Measurements from ENCODE around the gene CSNK2A3. TPM values are rescaled to one million over a fixed set of nuclear protein-coding genes. Genes with fewer than 3 reads are reported as not detected.

The CSNK2A3 gene
- total and polyA plus RNA-seq, 8 donors: 0.19 to 1.1 (median 0.54) TPM; not detected in 1

DNA sequence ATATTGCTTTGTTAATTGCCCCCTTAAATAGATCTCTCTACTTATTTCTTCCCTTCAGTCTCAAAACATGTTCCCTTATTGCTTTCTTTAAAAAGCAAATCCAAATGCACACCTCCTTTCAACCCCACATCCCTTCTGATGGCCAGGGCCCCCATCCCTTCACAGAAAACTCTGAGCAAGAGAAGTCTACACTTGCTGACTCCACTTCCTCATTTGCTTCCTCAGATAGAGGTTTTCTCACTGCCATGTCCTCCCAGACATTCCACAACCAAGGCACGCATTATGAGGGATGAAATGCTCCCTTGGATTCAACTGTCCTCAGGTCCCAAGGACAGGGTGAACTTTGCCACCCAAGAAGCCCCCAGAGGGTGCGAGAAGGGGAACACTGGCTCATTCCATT is 43.1 kb downstream of the CSNK2A3 start:
- H3K36me3 ChIP-seq: no peaks in the 10 kb centered on the region
- 90 to 93% methylated on average over 2 of the region's 2 CpGs for WGBS, 2 donors
- DNase-seq: no peak
- no peak overlapping the region for H3K4me3 ChIP-seq
- intact Hi-C loops (cut with DNase I): no loop called here
- ATAC-seq: no peak
- peaks cover 0 to 8% (median 6%) of the 10 kb centered on the region in 3 donors for H3K4me1 ChIP-seq
- TF ChIP-seq, protein P1, sequence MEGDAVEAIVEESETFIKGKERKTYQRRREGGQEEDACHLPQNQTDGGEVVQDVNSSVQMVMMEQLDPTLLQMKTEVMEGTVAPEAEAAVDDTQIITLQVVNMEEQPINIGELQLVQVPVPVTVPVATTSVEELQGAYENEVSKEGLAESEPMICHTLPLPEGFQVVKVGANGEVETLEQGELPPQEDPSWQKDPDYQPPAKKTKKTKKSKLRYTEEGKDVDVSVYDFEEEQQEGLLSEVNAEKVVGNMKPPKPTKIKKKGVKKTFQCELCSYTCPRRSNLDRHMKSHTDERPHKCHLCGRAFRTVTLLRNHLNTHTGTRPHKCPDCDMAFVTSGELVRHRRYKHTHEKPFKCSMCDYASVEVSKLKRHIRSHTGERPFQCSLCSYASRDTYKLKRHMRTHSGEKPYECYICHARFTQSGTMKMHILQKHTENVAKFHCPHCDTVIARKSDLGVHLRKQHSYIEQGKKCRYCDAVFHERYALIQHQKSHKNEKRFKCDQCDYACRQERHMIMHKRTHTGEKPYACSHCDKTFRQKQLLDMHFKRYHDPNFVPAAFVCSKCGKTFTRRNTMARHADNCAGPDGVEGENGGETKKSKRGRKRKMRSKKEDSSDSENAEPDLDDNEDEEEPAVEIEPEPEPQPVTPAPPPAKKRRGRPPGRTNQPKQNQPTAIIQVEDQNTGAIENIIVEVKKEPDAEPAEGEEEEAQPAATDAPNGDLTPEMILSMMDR (IDR thresholded peaks at IDR 0.05): no peak
- no peaks in the 10 kb centered on the region for H3K9me3 ChIP-seq
- FAIRE-seq: no peak
- no peak overlapping the region for H3K27ac ChIP-seq
- H3K27me3 ChIP-seq: no peaks in the 10 kb centered on the region

DNA sequence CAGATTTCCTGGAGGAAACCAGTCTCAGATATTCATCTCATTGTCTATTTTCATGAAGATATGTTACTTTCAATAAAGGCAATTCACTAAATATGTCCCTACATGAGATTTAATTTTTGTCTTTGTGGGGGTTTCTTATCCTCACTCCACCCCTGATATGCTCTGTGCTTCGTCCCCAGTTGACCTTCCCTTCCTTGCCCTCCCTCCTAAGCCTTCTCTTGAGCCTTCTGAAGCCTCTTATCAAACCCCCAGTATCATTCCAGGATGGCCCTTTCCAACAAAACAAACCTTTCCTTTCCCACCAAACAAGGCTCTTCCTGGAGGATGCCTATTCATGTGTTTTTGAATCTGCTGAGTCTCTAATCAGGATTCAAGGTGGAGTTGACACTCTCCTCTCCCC is 44.8 kb downstream of the CSNK2A3 start:
- Histone ChIP-seq H3K4me1 (no peaks in the 10 kb centered on the region), H3K4me3 (no peak overlapping the region), H3K9me3 (no peaks in the 10 kb centered on the region), H3K27me3 (no peaks in the 10 kb centered on the region), H3K36me3 (no peaks in the 10 kb centered on the region), H3K27ac (no peak overlapping the region)
- 54 to 74% methylated on average over 1 of the region's 1 CpG for WGBS, 2 donors
- intact Hi-C loops (cut with DNase I): no loop called here
- FAIRE-seq (no peak), DNase-seq (no peak), ATAC-seq (no peak)
- TF ChIP-seq, protein P1 (IDR thresholded peaks at IDR 0.05): no peak

DNA sequence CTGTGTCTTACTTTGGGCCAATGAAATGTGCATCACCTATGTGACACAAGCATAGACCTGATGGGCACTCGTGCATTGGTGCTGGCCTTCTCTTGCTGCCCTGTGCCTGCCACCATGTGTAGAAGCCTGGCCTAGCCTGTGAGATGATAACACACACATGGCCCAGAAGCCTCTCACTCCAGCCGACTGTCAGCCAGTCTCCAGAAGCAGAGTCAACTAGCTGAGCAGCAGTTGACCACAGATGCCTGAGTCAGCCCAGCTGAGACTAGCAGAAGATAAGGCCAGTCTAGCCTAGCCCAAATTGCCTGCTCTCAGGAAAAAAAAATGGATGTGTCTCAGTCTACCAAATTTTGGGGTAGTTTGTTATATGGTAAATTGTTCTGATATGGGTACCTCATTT is 46.2 kb downstream of the CSNK2A3 start:
- TF ChIP-seq, protein P1 (IDR thresholded peaks at IDR 0.05): no peak
- Histone ChIP-seq H3K9me3 (no peaks in the 10 kb centered on the region), H3K27me3 (no peaks in the 10 kb centered on the region), H3K4me3 (no peak overlapping the region), H3K4me1 (no peaks in the 10 kb centered on the region), H3K36me3 (no peaks in the 10 kb centered on the region), H3K27ac (no peak overlapping the region)
- no peak for DNase-seq
- FAIRE-seq: no peak
- no peak for ATAC-seq
- WGBS, 2 donors: 63 to 68% methylated on average over 2 of the region's 2 CpGs
- intact Hi-C loops (cut with DNase I): no loop called here

DNA sequence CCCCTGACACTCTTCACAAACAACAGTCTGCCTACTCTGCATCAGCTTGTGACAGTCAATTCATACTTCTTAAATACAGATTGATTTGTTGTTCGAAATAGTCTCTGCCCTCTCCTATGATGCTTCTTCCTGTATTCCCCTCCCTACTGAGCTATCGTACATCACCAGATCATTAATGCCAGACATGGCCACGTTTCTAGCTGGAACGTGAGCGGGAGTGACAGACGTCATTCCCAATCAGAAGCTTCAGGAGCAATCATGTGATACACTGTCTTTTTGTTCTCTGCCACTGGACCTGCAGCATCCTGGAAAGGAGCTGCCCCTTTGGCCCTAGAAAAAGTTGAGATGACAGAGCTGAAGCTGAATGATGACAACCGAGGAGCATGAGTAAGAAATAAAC is 48.5 kb downstream of the CSNK2A3 start:
- TF ChIP-seq, protein P1 (IDR thresholded peaks at IDR 0.05): no peak
- Histone ChIP-seq H3K4me3 (no peak overlapping the region), H3K27me3 (no peaks in the 10 kb centered on the region), H3K9me3 (no peaks in the 10 kb centered on the region), H3K27ac (no peak overlapping the region), H3K36me3 (no peaks in the 10 kb centered on the region), H3K4me1 (no peaks in the 10 kb centered on the region)
- intact Hi-C loops (cut with DNase I): no loop called here
- 68 to 74% methylated on average over 7 of the region's 7 CpGs for WGBS, 2 donors
- no peak for FAIRE-seq
- ATAC-seq: no peak
- no peak for DNase-seq

DNA sequence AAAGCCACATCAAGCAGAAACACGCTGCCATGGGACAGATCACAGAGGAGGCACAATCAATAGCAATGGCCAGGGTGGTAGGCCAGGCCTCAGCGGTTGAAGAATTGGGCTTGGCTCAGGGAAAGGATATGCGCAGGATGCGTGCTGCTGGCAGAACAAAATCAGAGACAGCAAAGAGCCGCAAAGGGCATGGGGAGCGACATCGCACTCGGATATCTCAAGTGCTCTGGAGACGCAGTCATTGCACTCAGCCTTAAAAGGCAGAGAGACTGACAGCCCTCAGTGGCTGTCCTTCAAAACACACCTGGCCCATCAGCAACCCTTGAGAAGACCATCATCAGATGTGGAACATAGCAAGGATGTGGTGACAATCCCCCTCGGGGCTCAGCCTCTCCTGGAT is 50.5 kb downstream of the CSNK2A3 start:
- no peak for ATAC-seq
- no peaks in the 10 kb centered on the region for H3K27me3 ChIP-seq
- TF ChIP-seq, protein P1 (IDR thresholded peaks at IDR 0.05): no peak
- FAIRE-seq: no peak
- no peak for DNase-seq
- H3K4me3 ChIP-seq: no peak overlapping the region
- 87 to 94% methylated on average over 10 of the region's 10 CpGs for WGBS, 2 donors
- H3K27ac ChIP-seq: no peak overlapping the region
- intact Hi-C loops (cut with DNase I): no loop called here
- no peaks in the 10 kb centered on the region for H3K36me3 ChIP-seq
- H3K9me3 ChIP-seq: no peaks in the 10 kb centered on the region
- H3K4me1 ChIP-seq: no peaks in the 10 kb centered on the region

All from pancreas (tissue), 10 donors.